Measurements from ENCODE around the gene AIFM1.

Gene AIFM1

DNA sequence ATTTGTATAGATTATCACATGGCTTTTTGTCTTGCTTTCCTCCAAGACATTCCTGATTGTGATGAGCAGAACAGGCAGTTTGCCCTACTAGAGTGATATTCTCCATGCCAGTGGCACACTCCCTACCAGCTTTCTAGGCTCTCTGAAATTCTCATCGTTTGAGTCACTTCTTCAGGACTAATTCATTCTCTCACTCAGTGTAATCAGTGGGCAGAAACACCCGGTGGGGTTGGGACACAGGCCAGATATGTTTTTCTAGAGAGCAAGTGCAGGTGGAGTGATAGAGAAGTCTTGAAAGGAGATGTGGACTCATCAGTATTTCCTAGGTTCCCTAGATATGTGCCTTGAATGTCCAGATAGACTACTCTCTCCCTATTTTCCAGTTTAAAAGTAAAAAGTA, 19.2 kb upstream of the AIFM1 start:
- H3K79me2 ChIP-seq (ENCODE audit: insufficient read depth, low read length): peaks cover 15% of the 10 kb centered on the region
- no peak overlapping the region for H2AFZ ChIP-seq (ENCODE audit: low read length)
- H3K9me3 ChIP-seq (ENCODE audit: insufficient read depth, low read depth, low read length): no peaks in the 10 kb centered on the region
- peaks cover 1% of the 10 kb centered on the region for H3K4me1 ChIP-seq (ENCODE audit: insufficient read depth, low read length, poor library complexity, severe bottlenecking)
- no peaks in the 10 kb centered on the region for H3K27me3 ChIP-seq (ENCODE audit: insufficient read depth, low read length, poor library complexity, severe bottlenecking)
- no peak overlapping the region for H3K9ac ChIP-seq (ENCODE audit: low read depth, low read length, poor library complexity, severe bottlenecking)
- no peaks in the 10 kb centered on the region for H3F3A ChIP-seq (ENCODE audit: low read depth)
- H3K9me2 ChIP-seq (replicated peaks; ENCODE audit: low read depth, low read length): no peaks in the 10 kb centered on the region
- peaks cover 8% of the 10 kb centered on the region; the same call in 1 of the 2 replicates for H3K36me3 ChIP-seq (ENCODE audit: insufficient read depth, low read length)
- TF ChIP-seq EZH2phosphoT487 (IDR thresholded peaks at IDR 0.05; ENCODE audit: borderline replicate concordance): no peak
- TF ChIP-seq, protein P1, sequence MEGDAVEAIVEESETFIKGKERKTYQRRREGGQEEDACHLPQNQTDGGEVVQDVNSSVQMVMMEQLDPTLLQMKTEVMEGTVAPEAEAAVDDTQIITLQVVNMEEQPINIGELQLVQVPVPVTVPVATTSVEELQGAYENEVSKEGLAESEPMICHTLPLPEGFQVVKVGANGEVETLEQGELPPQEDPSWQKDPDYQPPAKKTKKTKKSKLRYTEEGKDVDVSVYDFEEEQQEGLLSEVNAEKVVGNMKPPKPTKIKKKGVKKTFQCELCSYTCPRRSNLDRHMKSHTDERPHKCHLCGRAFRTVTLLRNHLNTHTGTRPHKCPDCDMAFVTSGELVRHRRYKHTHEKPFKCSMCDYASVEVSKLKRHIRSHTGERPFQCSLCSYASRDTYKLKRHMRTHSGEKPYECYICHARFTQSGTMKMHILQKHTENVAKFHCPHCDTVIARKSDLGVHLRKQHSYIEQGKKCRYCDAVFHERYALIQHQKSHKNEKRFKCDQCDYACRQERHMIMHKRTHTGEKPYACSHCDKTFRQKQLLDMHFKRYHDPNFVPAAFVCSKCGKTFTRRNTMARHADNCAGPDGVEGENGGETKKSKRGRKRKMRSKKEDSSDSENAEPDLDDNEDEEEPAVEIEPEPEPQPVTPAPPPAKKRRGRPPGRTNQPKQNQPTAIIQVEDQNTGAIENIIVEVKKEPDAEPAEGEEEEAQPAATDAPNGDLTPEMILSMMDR (conservative IDR thresholded peaks at IDR 0.05; ENCODE audit: low read length): no peak
- H3K4me2 ChIP-seq (ENCODE audit: low read depth, low read length, poor library complexity, severe bottlenecking): no peak overlapping the region
- H4K20me1 ChIP-seq (ENCODE audit: insufficient read depth, low read length, poor library complexity, severe bottlenecking): peaks cover 3% of the 10 kb centered on the region
- H3K4me3 ChIP-seq (ENCODE audit: low read length, poor library complexity, severe bottlenecking): no peak overlapping the region

DNA sequence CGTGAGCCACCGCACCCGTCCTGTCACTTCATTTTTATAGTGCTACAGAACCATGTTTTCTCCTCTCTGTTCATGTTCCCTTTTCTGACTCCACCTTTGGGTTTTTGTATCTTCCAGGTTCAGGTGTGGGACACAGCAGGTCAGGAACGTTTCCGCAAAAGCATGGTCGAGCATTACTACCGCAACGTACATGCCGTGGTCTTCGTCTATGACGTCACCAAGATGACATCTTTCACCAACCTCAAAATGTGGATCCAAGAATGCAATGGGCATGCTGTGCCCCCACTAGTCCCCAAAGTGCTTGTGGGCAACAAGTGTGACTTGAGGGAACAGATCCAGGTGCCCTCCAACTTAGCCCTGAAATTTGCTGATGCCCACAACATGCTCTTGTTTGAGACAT, 18.5 kb upstream of the AIFM1 start:
- H3K36me3 ChIP-seq (ENCODE audit: insufficient read depth, low read length): peaks cover 8% of the 10 kb centered on the region; the same call in 1 of the 2 replicates
- peaks cover 22% of the 10 kb centered on the region for H3K79me2 ChIP-seq (ENCODE audit: insufficient read depth, low read length)
- H3K4me1 ChIP-seq (ENCODE audit: insufficient read depth, low read length, poor library complexity, severe bottlenecking): peaks cover 8% of the 10 kb centered on the region
- no peaks in the 10 kb centered on the region for H3K9me3 ChIP-seq (ENCODE audit: insufficient read depth, low read depth, low read length)
- H3K9ac ChIP-seq (ENCODE audit: low read depth, low read length, poor library complexity, severe bottlenecking): no peak overlapping the region
- no peak for TF ChIP-seq EZH2phosphoT487 (IDR thresholded peaks at IDR 0.05; ENCODE audit: borderline replicate concordance)
- TF ChIP-seq, protein P1 (conservative IDR thresholded peaks at IDR 0.05; ENCODE audit: low read length): no peak
- H4K20me1 ChIP-seq (ENCODE audit: insufficient read depth, low read length, poor library complexity, severe bottlenecking): peaks cover 8% of the 10 kb centered on the region
- H2AFZ ChIP-seq (ENCODE audit: low read length): no peak overlapping the region
- no peaks in the 10 kb centered on the region for H3K27me3 ChIP-seq (ENCODE audit: insufficient read depth, low read length, poor library complexity, severe bottlenecking)
- no peak overlapping the region for H3K4me2 ChIP-seq (ENCODE audit: low read depth, low read length, poor library complexity, severe bottlenecking)
- H3K4me3 ChIP-seq (ENCODE audit: low read length, poor library complexity, severe bottlenecking): no peak overlapping the region
- H3F3A ChIP-seq (ENCODE audit: low read depth): no peaks in the 10 kb centered on the region
- H3K9me2 ChIP-seq (replicated peaks; ENCODE audit: low read depth, low read length): no peaks in the 10 kb centered on the region

DNA sequence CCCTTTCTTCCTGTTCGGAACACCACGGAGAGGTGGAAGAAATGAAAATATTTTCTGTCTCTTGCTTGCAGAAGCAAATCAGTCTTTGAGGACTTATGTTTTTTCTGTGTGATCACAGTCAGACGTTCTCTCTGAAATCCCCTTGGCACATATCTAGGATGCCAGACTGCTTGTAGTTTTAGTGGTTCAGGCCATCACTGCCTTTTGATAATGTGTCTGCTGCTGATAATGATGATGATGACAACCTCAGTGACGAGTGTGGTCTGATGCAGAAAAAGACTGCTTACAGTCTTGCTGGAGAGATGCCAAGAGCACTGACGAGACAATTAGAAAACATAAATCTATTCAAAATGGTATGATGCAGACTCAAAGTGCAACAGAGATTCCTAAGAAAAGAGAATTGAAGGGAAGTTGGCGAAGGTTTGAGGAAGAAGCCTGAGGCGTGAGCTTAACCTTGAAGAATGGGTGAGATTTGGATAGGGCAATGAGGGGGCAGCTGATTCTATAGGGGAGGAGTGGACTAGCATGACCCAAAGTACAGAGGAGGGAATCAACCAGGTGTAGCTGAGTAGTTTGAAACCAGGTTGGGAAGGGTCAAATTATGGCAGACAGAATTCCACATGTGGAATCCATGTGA, 14.1 kb upstream of the AIFM1 start:
- Histone ChIP-seq H3K9me3 (ENCODE audit: insufficient read depth, low read depth, low read length) (no peaks in the 10 kb centered on the region), H3F3A (ENCODE audit: low read depth) (no peaks in the 10 kb centered on the region), H3K9me2 (replicated peaks; ENCODE audit: low read depth, low read length) (no peaks in the 10 kb centered on the region), H3K9ac (ENCODE audit: low read depth, low read length, poor library complexity, severe bottlenecking) (no peak overlapping the region), H3K4me2 (ENCODE audit: low read depth, low read length, poor library complexity, severe bottlenecking) (peak overlapping the region; percentile 55), H3K4me1 (ENCODE audit: insufficient read depth, low read length, poor library complexity, severe bottlenecking) (peaks cover 37% of the 10 kb centered on the region), H3K4me3 (ENCODE audit: low read length, poor library complexity, severe bottlenecking) (peak overlapping the region; percentile 46), H3K27me3 (ENCODE audit: insufficient read depth, low read length, poor library complexity, severe bottlenecking) (no peaks in the 10 kb centered on the region), H3K36me3 (ENCODE audit: insufficient read depth, low read length) (peaks cover 7% of the 10 kb centered on the region; the same call in 1 of the 2 replicates), H4K20me1 (ENCODE audit: insufficient read depth, low read length, poor library complexity, severe bottlenecking) (peaks cover 34% of the 10 kb centered on the region), H2AFZ (ENCODE audit: low read length) (no peak overlapping the region), H3K79me2 (ENCODE audit: insufficient read depth, low read length) (peaks cover 64% of the 10 kb centered on the region)
- TF ChIP-seq, protein P1 (conservative IDR thresholded peaks at IDR 0.05; ENCODE audit: low read length): no peak
